H1 (cell line): ENCODE results near the gene PBX2. TPM values are rescaled to one million over a fixed set of nuclear protein-coding genes. Genes with fewer than 3 reads are reported as not detected.
A peak's percentile ranks its signal among the peaks of the same experiment; 100 is the strongest.

Experiments used
- BCL11A ChIP-seq, 2 experiments: IDR thresholded peaks; one replicate each; pipeline ENCODE4 v1.6.1; 2011; ENCODE audit warnings: low read depth in 2 of 2, low read length in 2 of 2, mild to moderate bottlenecking in 2 of 2
- MAFK ChIP-seq: IDR thresholded peaks from 2 replicates; pipeline ENCODE4 v1.6.1; 2012; ENCODE audit warnings: low read depth, mild to moderate bottlenecking, improper control_type of control experiment, low read length
- RBBP5 ChIP-seq: IDR thresholded peaks from 2 replicates; pipeline ENCODE4 v1.7.1; 2012; ENCODE audit warnings: low read depth, mild to moderate bottlenecking, inconsistent platforms, low read length, moderate library complexity, borderline replicate concordance
- RXRA ChIP-seq: IDR thresholded peaks from 2 replicates; pipeline ENCODE4 v1.6.1; 2011; ENCODE audit warnings: low read depth, mild to moderate bottlenecking, low read length, moderate library complexity; ENCODE audit not compliant: insufficient read depth
- SIN3A ChIP-seq, 2 experiments: IDR thresholded peaks in 1 of 2; conservative IDR thresholded peaks in 1 of 2; 2 replicates each; pipeline ENCODE4 v1.6.1; 2011 to 2012; ENCODE audit warnings: low read length in 2 of 2, improper control_type of control experiment in 1 of 2, low read depth in 1 of 2, mild to moderate bottlenecking in 1 of 2
- polyA plus RNA-seq, 7 experiments: library from polyadenylated mRNA; depleted of rRNA in 3 of 7; stranded (reverse) in 5 of 7; unstranded in 2 of 7; fragments of >200 nt in 5 of 7; fragments of 200-250 nt in 2 of 7; gene quantifications; 1 replicate in 5 of 7; 2 replicates in 1 of 7; 4 replicates in 1 of 7; pipeline versions ENCODE4 v1.2.1 to v1.2.3, GENCODE V29; 2011 to 2013; ENCODE audit warnings: missing spikeins in 2 of 7, mixed read lengths in 2 of 7
- total RNA-seq: library from RNA; stranded (reverse); fragmentation: NEBNext Ultra II Directional; extraction: Animal tissue kit (Norgen Biotek cat#: 25700); gene quantifications from 2 replicates; pipeline ENCODE4 v1.2.1, GENCODE V29; 2021

Gene PBX2
- total and polyA plus RNA-seq, 2 of the 8 experiments (the other 6 are each of a cell fraction or from before 2014, with no cell fraction given): 102 to 130 TPM

- TF ChIP-seq RXRA: no peak
- TF ChIP-seq MAFK: no peak
- no peak for TF ChIP-seq BCL11A (IDR thresholded peaks at IDR 0.05; ENCODE audit: low read depth in 2 of 2, low read length in 2 of 2)
- TF ChIP-seq RBBP5: 0 out of 2 replicates have a peak, but pooled peaks have one; percentile 36
- 0 out of 4 replicates have a peak, but pooled peaks of 1 of the 2 experiments have one; percentile 13 for TF ChIP-seq SIN3A (conservative IDR thresholded peaks at IDR 0.05 in 1 of 2, IDR thresholded peaks at IDR 0.05 in 1 of 2; ENCODE audit: low read depth in 1 of 2, low read length in 2 of 2)
Measured at GRCh38 chr6:32149092-32149755, 40.8 kb downstream of the PBX2 start (continued).
